Adrenal gland (tissue), 5 donors: ENCODE results near the gene NUDCD3.

Experiments used
- POLR2A ChIP-seq, 2 donors: fragments of 450-650 bp; IDR thresholded peaks; one replicate each; pipeline ENCODE4 v1.6.1; 2017; ENCODE audit warnings: antibody characterized with exemption in 2 of 2, mild to moderate bottlenecking in 2 of 2, moderate library complexity in 1 of 2
- TF ChIP-seq, protein P1 (sequence below), 6 experiments: fragments of 450-650 bp in 4 of 6; fragments of 200-600 bp in 2 of 6; sonication (generic) in 1 of 6; IDR thresholded peaks; 1 replicate in 5 of 6; 2 replicates in 1 of 6; pipeline versions ENCODE4 v1.5.1 to v1.8.0; 2016 to 2021; ENCODE audit warnings: antibody characterized with exemption in 6 of 6, mild to moderate bottlenecking in 2 of 6, moderate library complexity in 1 of 6
- donor health status: DM: no; HTN: no; CAD: no.

DNA sequence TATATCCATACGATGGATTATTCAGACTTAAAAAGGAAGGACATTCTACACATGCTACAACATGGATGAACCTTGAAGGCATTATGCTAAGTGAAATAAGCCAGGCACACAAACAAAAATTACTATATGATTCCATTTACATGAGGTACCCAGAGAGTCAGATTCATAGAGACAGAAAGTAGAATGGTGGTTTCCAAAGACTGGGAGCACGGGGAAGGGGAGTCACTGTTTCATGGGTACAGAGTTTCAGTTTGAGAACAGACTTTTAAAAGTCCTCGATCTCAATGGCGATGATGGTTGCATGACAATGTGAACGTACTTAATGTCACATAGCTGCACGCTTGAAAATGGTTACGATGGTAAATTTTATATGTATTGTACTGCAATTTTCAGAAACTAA lies 39.3 kb downstream of the NUDCD3 start:
- TF ChIP-seq, protein P1, sequence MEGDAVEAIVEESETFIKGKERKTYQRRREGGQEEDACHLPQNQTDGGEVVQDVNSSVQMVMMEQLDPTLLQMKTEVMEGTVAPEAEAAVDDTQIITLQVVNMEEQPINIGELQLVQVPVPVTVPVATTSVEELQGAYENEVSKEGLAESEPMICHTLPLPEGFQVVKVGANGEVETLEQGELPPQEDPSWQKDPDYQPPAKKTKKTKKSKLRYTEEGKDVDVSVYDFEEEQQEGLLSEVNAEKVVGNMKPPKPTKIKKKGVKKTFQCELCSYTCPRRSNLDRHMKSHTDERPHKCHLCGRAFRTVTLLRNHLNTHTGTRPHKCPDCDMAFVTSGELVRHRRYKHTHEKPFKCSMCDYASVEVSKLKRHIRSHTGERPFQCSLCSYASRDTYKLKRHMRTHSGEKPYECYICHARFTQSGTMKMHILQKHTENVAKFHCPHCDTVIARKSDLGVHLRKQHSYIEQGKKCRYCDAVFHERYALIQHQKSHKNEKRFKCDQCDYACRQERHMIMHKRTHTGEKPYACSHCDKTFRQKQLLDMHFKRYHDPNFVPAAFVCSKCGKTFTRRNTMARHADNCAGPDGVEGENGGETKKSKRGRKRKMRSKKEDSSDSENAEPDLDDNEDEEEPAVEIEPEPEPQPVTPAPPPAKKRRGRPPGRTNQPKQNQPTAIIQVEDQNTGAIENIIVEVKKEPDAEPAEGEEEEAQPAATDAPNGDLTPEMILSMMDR (IDR thresholded peaks at IDR 0.05), result no peak
- no peak for TF ChIP-seq POLR2A (IDR thresholded peaks at IDR 0.05)
